IMR-90 (cell line): ENCODE data around the gene TSPEAR. TPM values are rescaled to one million over a fixed set of nuclear protein-coding genes. Genes with fewer than 3 reads are reported as not detected.

Source experiments
- ATAC-seq: fragments of 200-7000 bp; cut with Tn5 transposase; 2 replicates; pipeline ENCODE4 v1.9.1; 2020; ENCODE audit warnings: low read depth, mild to moderate bottlenecking, moderate library complexity
- BruUV-seq: library from RNA; stranded (reverse); fragments of 400-500 nt; replicated peaks from 2 replicates; lab custom pipeline; 2021; lab: Mats Ljungman, UMichigan
- CTCF ChIA-PET: fragments of 300-600 bp; formaldehyde crosslinking; extraction: SDS; loops from one replicate; lab custom pipeline; 2021; ENCODE audit warnings: antibody characterized with exemption; lab: Yijun Ruan, JAX
- POLR2A ChIA-PET: fragments of 300-600 bp; sonication (Branson Sonifier 250); formaldehyde crosslinking; loops from one replicate; lab custom pipeline; 2022; ENCODE audit warnings: antibody characterized with exemption; ENCODE audit not compliant: unreplicated experiment; lab: Charles Lee
- DNase-seq: peaks from one replicate; pipeline ENCODE4 v3.0.0; 2013
- H2AFZ ChIP-seq: replicated peaks from 2 replicates; pipeline ENCODE3; 2013; ENCODE audit warnings: low read length, mild to moderate bottlenecking; ENCODE audit not compliant: poor library complexity
- H2AK5ac ChIP-seq: 2 replicates; pipeline ENCODE4 v1.6.1; 2013; ENCODE audit warnings: low read depth, low read length, inconsistent platforms
- H2AK9ac ChIP-seq: replicated peaks from 2 replicates; pipeline ENCODE3; 2013; ENCODE audit warnings: mild to moderate bottlenecking, low read depth, low read length, moderate library complexity; ENCODE audit not compliant: poor library complexity
- H2BK120ac ChIP-seq: 2 replicates; pipeline ENCODE4 v1.6.1; 2013; ENCODE audit warnings: low read depth, low read length, inconsistent platforms
- H2BK15ac ChIP-seq: 3 replicates; pipeline ENCODE4 v1.6.1; 2013; ENCODE audit warnings: low read depth, low read length, inconsistent platforms
- H2BK20ac ChIP-seq: 2 replicates; pipeline ENCODE4 v1.6.1; 2013; ENCODE audit warnings: low read depth, mild to moderate bottlenecking, inconsistent platforms, low read length, moderate library complexity
- H2BK5ac ChIP-seq: 2 replicates; pipeline ENCODE4 v1.6.1; 2013; ENCODE audit warnings: mild to moderate bottlenecking, low read depth, low read length, inconsistent platforms; ENCODE audit not compliant: poor library complexity, severe bottlenecking
- H3K14ac ChIP-seq: replicated peaks from 2 replicates; pipeline ENCODE4 v1.6.1; 2013; ENCODE audit warnings: low read depth, low read length, inconsistent platforms
- H3K18ac ChIP-seq: 2 replicates; pipeline ENCODE4 v1.6.1; 2013; ENCODE audit warnings: low read depth, low read length, control low read depth
- H3K23ac ChIP-seq: 2 replicates; pipeline ENCODE4 v1.6.1; 2013; ENCODE audit warnings: low read depth, low read length, inconsistent platforms
- H3K27ac ChIP-seq: 2 replicates; pipeline ENCODE4 v1.5.1; 2013; ENCODE audit warnings: mild to moderate bottlenecking, control low read depth, low read length; ENCODE audit not compliant: insufficient read depth
- H3K27me3 ChIP-seq: 2 replicates; pipeline ENCODE4 v1.6.1; 2013; ENCODE audit warnings: low read length; ENCODE audit not compliant: control insufficient read depth, insufficient read depth
- H3K36me3 ChIP-seq: 2 replicates; pipeline ENCODE4 v1.6.1; 2013; ENCODE audit warnings: low read length, mixed read lengths; ENCODE audit not compliant: control insufficient read depth, insufficient read depth
- H3K4ac ChIP-seq: 2 replicates; pipeline ENCODE4 v1.6.1; 2013; ENCODE audit warnings: low read depth, low read length, inconsistent platforms
- H3K4me1 ChIP-seq: 2 replicates; pipeline ENCODE4 v1.6.1; 2013; ENCODE audit warnings: low read length, mixed read lengths; ENCODE audit not compliant: control insufficient read depth, insufficient read depth
- H3K4me2 ChIP-seq: 2 replicates; pipeline ENCODE4 v1.6.1; 2013; ENCODE audit warnings: low read depth, mild to moderate bottlenecking, control low read depth, low read length, moderate library complexity
- H3K4me3 ChIP-seq: 2 replicates; pipeline ENCODE4 v1.5.1; 2013; ENCODE audit warnings: low read depth, mild to moderate bottlenecking, control low read depth, low read length, moderate library complexity; ENCODE audit not compliant: insufficient read depth
- H3K56ac ChIP-seq: 2 replicates; pipeline ENCODE4 v1.6.1; 2013; ENCODE audit warnings: low read length, inconsistent platforms; ENCODE audit not compliant: insufficient read depth; ENCODE audit errors: extremely low read depth
- H3K79me1 ChIP-seq, 2 experiments: 2 replicates each; pipeline ENCODE4 v1.6.1; 2013; ENCODE audit warnings: low read length in 2 of 2, inconsistent platforms in 1 of 2, low read depth in 1 of 2
- H3K9ac ChIP-seq: 2 replicates; pipeline ENCODE4 v1.6.1; 2013; ENCODE audit warnings: low read depth, low read length, control low read depth
- H3K9me1 ChIP-seq: 2 replicates; pipeline ENCODE4 v1.6.1; 2013; ENCODE audit warnings: low read length, inconsistent platforms; ENCODE audit not compliant: insufficient read depth
- H3K9me3 ChIP-seq: 2 replicates; pipeline ENCODE4 v1.6.1; 2013; ENCODE audit warnings: low read length; ENCODE audit not compliant: control insufficient read depth, insufficient read depth
- H4K20me1 ChIP-seq: 2 replicates; pipeline ENCODE4 v1.6.1; 2013; ENCODE audit warnings: low read length, inconsistent platforms; ENCODE audit not compliant: insufficient read depth
- H4K5ac ChIP-seq: 2 replicates; pipeline ENCODE4 v1.6.1; 2013; ENCODE audit warnings: mild to moderate bottlenecking, low read depth, low read length, control low read depth
- H4K8ac ChIP-seq, 2 experiments: 2 replicates each; pipeline ENCODE4 v1.6.1; 2013; ENCODE audit warnings: low read depth in 2 of 2, low read length in 2 of 2, control low read depth in 1 of 2, inconsistent platforms in 1 of 2
- H4K91ac ChIP-seq: 2 replicates; pipeline ENCODE4 v1.6.1; 2013; ENCODE audit warnings: low read depth, low read length, inconsistent platforms; ENCODE audit not compliant: insufficient read depth
- BHLHE40 ChIP-seq: fragments of 150-350 bp; IDR thresholded peaks from 2 replicates; pipeline ENCODE4 v1.6.1; 2016; ENCODE audit warnings: mild to moderate bottlenecking, low read depth, low read length
- CEBPB ChIP-seq: IDR thresholded peaks from 2 replicates; pipeline ENCODE4 v1.6.1; 2012; ENCODE audit warnings: low read depth, low read length, improper control_type of control experiment
- CHD1 ChIP-seq: IDR thresholded peaks from 2 replicates; pipeline ENCODE4 v1.6.1; 2012; ENCODE audit warnings: low read depth, low read length, improper control_type of control experiment
- ELK1 ChIP-seq: fragments of 150-350 bp; IDR thresholded peaks from 2 replicates; pipeline ENCODE4 v1.6.1; 2016; ENCODE audit warnings: low read depth, mild to moderate bottlenecking, low read length, moderate library complexity, borderline replicate concordance
- FOS ChIP-seq: fragments of 150-350 bp; IDR thresholded peaks from 2 replicates; pipeline ENCODE4 v1.6.1; 2016; ENCODE audit warnings: low read depth, low read length
- MAFK ChIP-seq: IDR thresholded peaks from 2 replicates; pipeline ENCODE4 v1.6.1; 2012; ENCODE audit warnings: low read depth, low read length, improper control_type of control experiment
- MAZ ChIP-seq: IDR thresholded peaks from 2 replicates; pipeline ENCODE4 v1.6.1; 2012; ENCODE audit warnings: low read depth, mild to moderate bottlenecking, low read length, improper control_type of control experiment, moderate library complexity, borderline replicate concordance
- MXI1 ChIP-seq: IDR thresholded peaks from 2 replicates; pipeline ENCODE4 v1.6.1; 2012; ENCODE audit warnings: low read depth, mild to moderate bottlenecking, low read length, moderate library complexity, borderline replicate concordance
- NFE2L2 ChIP-seq: fragments of 150-350 bp; IDR thresholded peaks from 2 replicates; pipeline ENCODE4 v1.6.1; 2016; ENCODE audit warnings: low read depth, mild to moderate bottlenecking, low read length
- POLR2A ChIP-seq: IDR thresholded peaks from 2 replicates; pipeline ENCODE4 v1.6.1; 2012; ENCODE audit warnings: mild to moderate bottlenecking, low read depth, low read length
- RAD21 ChIP-seq: IDR thresholded peaks from 2 replicates; pipeline ENCODE4 v1.6.1; 2012; ENCODE audit warnings: low read length, improper control_type of control experiment
- RCOR1 ChIP-seq: IDR thresholded peaks from 2 replicates; pipeline ENCODE4 v1.6.1; 2012; ENCODE audit warnings: mild to moderate bottlenecking, low read length, improper control_type of control experiment; ENCODE audit not compliant: insufficient replicate concordance
- RFX5 ChIP-seq: IDR thresholded peaks from 2 replicates; pipeline ENCODE4 v1.8.0; 2012; ENCODE audit warnings: low read depth, mild to moderate bottlenecking, low read length, moderate library complexity
- SMC3 ChIP-seq: fragments of 150-350 bp; IDR thresholded peaks from 2 replicates; pipeline ENCODE4 v1.6.1; 2016; ENCODE audit warnings: low read depth, mild to moderate bottlenecking, antibody characterized with exemption, low read length, moderate library complexity
- WGBS, 2 experiments: methylation state at CpG; one replicate each; pipeline versions ENCODE4 v1.1.5 to v1.1.7; 2013; ENCODE audit warnings: missing lambda C conversion rate in 2 of 2; ENCODE audit not compliant: insufficient read length in 1 of 2; ENCODE audit errors: extremely low coverage in 2 of 2; 5-methylcytosine and 5-hydroxymethylcytosine counted together
- dilution Hi-C: fragments of 300-500 bp; cut with HindIII; formaldehyde crosslinking; loops from one replicate; pipeline ENCODE4 v1.14.3; 2018; ENCODE audit warnings: low sequenced_read_pairs; ENCODE audit not compliant: unreplicated experiment
- in situ Hi-C: fragments of 300-500 bp; cut with MboI; formaldehyde crosslinking; loops from 3 replicates; pipeline ENCODE4 v1.14.3; 2019; ENCODE audit warnings: low sequenced_read_pairs, inconsistent platforms, mixed read lengths
- intact Hi-C: fragments of 100-400 bp; cut with micrococcal nuclease; formaldehyde crosslinking; loops from 2 replicates; pipeline ENCODE4 v1.10.0; 2022
- polyA plus RNA-seq, 3 experiments: library from polyadenylated mRNA; depleted of rRNA; stranded (reverse); fragments of >200 nt; gene quantifications; 2 replicates each; pipeline ENCODE4 v1.2.3, GENCODE V29; 2012; ENCODE audit warnings: low replicate concordance in 1 of 3
- total RNA-seq: library from RNA; depleted of rRNA; stranded (reverse); fragments of >200 nt; gene quantifications from 2 replicates; pipeline ENCODE4 v1.2.3, GENCODE V29; 2012
- TF ChIP-seq, protein P1 (sequence below): conservative IDR thresholded peaks from 2 replicates; pipeline ENCODE4 v1.5.1; 2012; ENCODE audit warnings: mild to moderate bottlenecking, low read depth, low read length, improper control_type of control experiment
- TF ChIP-seq, protein P2 (sequence below): fragments of 150-350 bp; IDR thresholded peaks from 2 replicates; pipeline ENCODE4 v1.6.1; 2017; ENCODE audit warnings: mild to moderate bottlenecking, antibody characterized with exemption, low read length, low read depth

The TSPEAR gene
- total and polyA plus RNA-seq, 2 of the 4 experiments (the other 2 are of a cell fraction) = not detected

- no peak overlapping the region for H3K56ac ChIP-seq
- CTCF ChIA-PET = interaction anchor here (0.7 kb wide), 1 partner anchor 42 kb away, joined by 3 read pairs; no protein-coding TSS in a partner anchor
- H2AK5ac ChIP-seq = no peak overlapping the region
- peaks cover 43% of the 10 kb centered on the region for H3K27me3 ChIP-seq
- no peak overlapping the region for H4K5ac ChIP-seq
- H2BK120ac ChIP-seq = no peak overlapping the region
- no peak overlapping the region for H3K27ac ChIP-seq
- H3K18ac ChIP-seq = no peak overlapping the region
- H3K9ac ChIP-seq = no peak overlapping the region
- H3K4me3 ChIP-seq = no peak overlapping the region
- DNase-seq (no peak), ATAC-seq (no peak)
- no peak overlapping the region for H4K91ac ChIP-seq
- no peak overlapping the region for H3K4ac ChIP-seq
- H3K9me1 ChIP-seq = no peaks in the 10 kb centered on the region
- TF ChIP-seq RFX5 = no peak
- TF ChIP-seq ELK1 = no peak
- TF ChIP-seq SMC3 = no peak
- no peak for TF ChIP-seq MXI1
- no peak for TF ChIP-seq POLR2A
- TF ChIP-seq CEBPB = no peak
- no peak for TF ChIP-seq CHD1
- TF ChIP-seq FOS = no peak
- TF ChIP-seq RAD21 = no peak
- TF ChIP-seq RCOR1 = no peak
- TF ChIP-seq MAFK = no peak
- no peak for TF ChIP-seq BHLHE40
- TF ChIP-seq MAZ = no peak
- TF ChIP-seq, protein P1, sequence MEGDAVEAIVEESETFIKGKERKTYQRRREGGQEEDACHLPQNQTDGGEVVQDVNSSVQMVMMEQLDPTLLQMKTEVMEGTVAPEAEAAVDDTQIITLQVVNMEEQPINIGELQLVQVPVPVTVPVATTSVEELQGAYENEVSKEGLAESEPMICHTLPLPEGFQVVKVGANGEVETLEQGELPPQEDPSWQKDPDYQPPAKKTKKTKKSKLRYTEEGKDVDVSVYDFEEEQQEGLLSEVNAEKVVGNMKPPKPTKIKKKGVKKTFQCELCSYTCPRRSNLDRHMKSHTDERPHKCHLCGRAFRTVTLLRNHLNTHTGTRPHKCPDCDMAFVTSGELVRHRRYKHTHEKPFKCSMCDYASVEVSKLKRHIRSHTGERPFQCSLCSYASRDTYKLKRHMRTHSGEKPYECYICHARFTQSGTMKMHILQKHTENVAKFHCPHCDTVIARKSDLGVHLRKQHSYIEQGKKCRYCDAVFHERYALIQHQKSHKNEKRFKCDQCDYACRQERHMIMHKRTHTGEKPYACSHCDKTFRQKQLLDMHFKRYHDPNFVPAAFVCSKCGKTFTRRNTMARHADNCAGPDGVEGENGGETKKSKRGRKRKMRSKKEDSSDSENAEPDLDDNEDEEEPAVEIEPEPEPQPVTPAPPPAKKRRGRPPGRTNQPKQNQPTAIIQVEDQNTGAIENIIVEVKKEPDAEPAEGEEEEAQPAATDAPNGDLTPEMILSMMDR = no peak
- no peak for TF ChIP-seq NFE2L2
- TF ChIP-seq, protein P2, sequence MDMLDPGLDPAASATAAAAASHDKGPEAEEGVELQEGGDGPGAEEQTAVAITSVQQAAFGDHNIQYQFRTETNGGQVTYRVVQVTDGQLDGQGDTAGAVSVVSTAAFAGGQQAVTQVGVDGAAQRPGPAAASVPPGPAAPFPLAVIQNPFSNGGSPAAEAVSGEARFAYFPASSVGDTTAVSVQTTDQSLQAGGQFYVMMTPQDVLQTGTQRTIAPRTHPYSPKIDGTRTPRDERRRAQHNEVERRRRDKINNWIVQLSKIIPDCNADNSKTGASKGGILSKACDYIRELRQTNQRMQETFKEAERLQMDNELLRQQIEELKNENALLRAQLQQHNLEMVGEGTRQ = no peak
- H3K4me1 ChIP-seq = no peaks in the 10 kb centered on the region
- no peaks in the 10 kb centered on the region for H4K20me1 ChIP-seq
- H3K23ac ChIP-seq = no peak overlapping the region
- dilution Hi-C loops (no loop called here), intact Hi-C loops (no loop called here), in situ Hi-C loops (no loop called here)
- no peak overlapping the region for H2BK15ac ChIP-seq
- WGBS, 2 experiments = no CpG with 5 or more reads among the region's 2 CpGs
- POLR2A ChIA-PET = no interaction called here
- no peak overlapping the region for H4K8ac ChIP-seq
- H2BK5ac ChIP-seq = no peak overlapping the region
- H3K14ac ChIP-seq = no peak overlapping the region
- no peak overlapping the region for H2AFZ ChIP-seq
- H2AK9ac ChIP-seq = no peak overlapping the region
- H2BK20ac ChIP-seq = no peak overlapping the region
- H3K79me1 ChIP-seq = no peaks in the 10 kb centered on the region
- no peaks in the 10 kb centered on the region for H3K9me3 ChIP-seq
- H3K4me2 ChIP-seq = no peak overlapping the region
- no peaks in the 10 kb centered on the region for H3K36me3 ChIP-seq
- BruUV-seq = no TSS peak
Measured at GRCh38 chr21:44720170-44720569, 8.8 kb upstream of the TSPEAR start.
